PFSK-1 (cell line): ENCODE results near the gene HBQ1.

Source experiments
- POLR2AphosphoS5 ChIP-seq: IDR thresholded peaks from 2 replicates; pipeline ENCODE4 v1.6.1; 2012; ENCODE audit warnings: low read depth, mild to moderate bottlenecking, control low read depth, low read length, moderate library complexity
- REST ChIP-seq, 2 experiments: IDR thresholded peaks; 2 replicates each; pipeline versions ENCODE4 v1.6.1 to v1.8.0; 2011 to 2012; ENCODE audit warnings: low read depth in 2 of 2, low read length in 2 of 2, control low read depth in 1 of 2, inconsistent platforms in 1 of 2, mild to moderate bottlenecking in 1 of 2, moderate library complexity in 1 of 2; ENCODE audit not compliant: insufficient read depth in 1 of 2
- SIN3A ChIP-seq: IDR thresholded peaks from 2 replicates; pipeline ENCODE4 v1.6.1; 2012; ENCODE audit warnings: mild to moderate bottlenecking, low read length, moderate library complexity, borderline replicate concordance; ENCODE audit not compliant: insufficient read depth
- TAF1 ChIP-seq: IDR thresholded peaks from 2 replicates; pipeline ENCODE4 v1.6.1; 2012; ENCODE audit warnings: low read length, control low read depth, borderline replicate concordance; ENCODE audit not compliant: insufficient read depth

- no peak for TF ChIP-seq REST (IDR thresholded peaks at IDR 0.05; ENCODE audit: insufficient read depth in 1 of 2, low read depth in 2 of 2, low read length in 2 of 2)
- TF ChIP-seq POLR2AphosphoS5, result no peak
- TF ChIP-seq SIN3A, result no peak
- TF ChIP-seq TAF1, result no peak
These were observed 13.2 kb downstream of the HBQ1 start for GRCh38 chr16:193441-193840.
